Stimulated activated CD8-positive, alpha-beta memory T cell treated with anti-CD3 and anti-CD28 coated beads, Interleukin-7, amount 100 ng/mL, for 1 hour (primary cell): ENCODE results near the gene GALNT9.
"Not testable (repeated sequence)": the region's sequence is repeated elsewhere in the genome, so short reads cannot be mapped to it uniquely, and the experiment has no call there.

ENCODE experiments used
- DNase-seq, 2 donors: peaks; one replicate each; pipeline ENCODE4 v3.0.0-alpha.2; 2020; ENCODE audit warnings: low read depth in 2 of 2

Gene GALNT9

DNA sequence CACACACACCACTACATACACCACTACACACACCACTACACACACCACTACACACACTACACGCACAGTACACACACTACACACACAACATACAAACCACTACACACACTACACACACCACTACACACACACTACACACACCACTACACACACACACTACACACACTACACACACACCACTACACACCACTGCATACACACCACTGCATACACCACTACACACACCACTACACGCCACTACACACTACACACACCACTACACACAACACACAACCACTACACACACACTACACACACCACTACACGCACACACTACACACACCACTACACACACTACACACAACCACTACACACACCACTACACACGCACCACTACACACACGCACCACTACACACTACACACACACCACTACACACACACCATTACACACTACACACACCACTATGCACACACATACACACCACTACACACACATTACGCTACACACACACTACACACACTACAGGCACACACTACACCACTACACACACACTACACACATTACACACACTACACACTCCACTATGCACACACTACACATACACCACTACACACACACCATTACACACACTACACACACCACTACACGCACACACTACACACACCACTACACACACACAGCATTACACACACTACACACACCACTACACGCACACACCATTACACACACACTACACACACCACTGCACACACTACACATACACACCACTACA, 172.6 kb downstream of the GALNT9 start:
- no peak for DNase-seq

- DNase-seq: no peak
Measured at GRCh38 chr12:132155771-132156572, 173.4 kb downstream of the GALNT9 start.

DNA sequence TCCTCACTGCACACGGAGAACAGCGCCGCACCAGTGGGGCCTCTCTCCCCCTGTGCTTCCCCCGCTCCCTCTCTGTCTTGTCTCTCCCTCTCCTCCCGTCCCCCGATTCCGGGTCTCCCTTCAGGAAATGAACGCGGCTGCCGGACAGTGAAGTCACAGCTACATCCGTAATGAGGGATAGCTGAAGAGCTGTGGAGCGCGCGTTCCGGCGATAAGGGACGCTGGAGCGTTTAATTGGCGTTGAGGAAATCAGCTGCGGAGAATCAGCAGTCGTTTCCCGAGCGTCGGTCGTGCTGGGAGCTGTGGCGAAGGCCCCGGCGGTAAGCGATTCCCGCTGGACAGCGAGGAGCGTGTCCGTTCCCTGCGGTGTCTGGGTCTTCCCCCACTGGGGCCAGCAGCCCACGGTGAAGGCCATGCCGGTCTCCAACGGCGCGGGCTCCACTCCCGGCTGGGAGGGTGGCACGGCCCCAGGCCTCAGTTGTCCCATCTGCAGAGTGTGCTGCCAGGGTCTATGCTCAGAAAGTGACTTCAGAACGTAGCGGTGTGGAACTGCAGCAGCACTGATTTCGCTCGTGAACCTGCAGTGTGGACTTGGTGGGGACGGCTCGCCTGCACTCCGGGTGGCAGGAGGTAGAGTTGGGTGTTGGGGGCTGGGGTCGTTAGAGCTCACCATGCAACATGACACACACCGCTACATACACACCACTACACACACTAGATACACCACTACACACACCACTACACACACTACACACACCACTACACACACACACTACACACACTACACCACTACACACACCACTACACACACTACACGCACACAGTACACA, 174.2 kb downstream of the GALNT9 start:
- no peak for DNase-seq

- no peak for DNase-seq
Measured at GRCh38 chr12:132154341-132154761, 175.0 kb downstream of the GALNT9 start.

GRCh38 chr12:132153501-132154340, 175.7 kb downstream of the GALNT9 start:
- peak; percentile 29 to 42 for DNase-seq

- DNase-seq: no peak
Measured at GRCh38 chr12:132152953-132153352, 176.4 kb downstream of the GALNT9 start.

DNA sequence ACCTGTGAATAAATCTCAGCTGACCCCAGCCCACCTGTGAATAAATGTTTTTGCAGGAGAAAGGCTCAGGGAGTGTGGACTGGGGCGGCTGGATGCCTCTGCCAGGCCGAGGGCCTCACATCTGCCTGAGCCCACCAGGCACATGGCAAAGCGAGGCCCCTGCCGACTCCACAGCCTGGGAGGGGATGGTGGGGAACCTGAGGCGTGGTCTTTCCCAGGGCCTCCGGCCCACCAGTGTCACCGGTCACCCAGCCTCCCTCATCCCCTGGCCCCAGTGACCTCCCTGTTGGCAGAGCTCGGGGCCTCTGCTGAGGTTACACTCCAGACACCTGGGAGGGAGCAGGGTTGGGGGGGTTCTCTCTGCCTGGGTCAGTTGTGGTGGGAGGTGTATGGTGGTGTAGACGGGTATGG, 177.0 kb downstream of the GALNT9 start:
- DNase-seq: no peak

DNA sequence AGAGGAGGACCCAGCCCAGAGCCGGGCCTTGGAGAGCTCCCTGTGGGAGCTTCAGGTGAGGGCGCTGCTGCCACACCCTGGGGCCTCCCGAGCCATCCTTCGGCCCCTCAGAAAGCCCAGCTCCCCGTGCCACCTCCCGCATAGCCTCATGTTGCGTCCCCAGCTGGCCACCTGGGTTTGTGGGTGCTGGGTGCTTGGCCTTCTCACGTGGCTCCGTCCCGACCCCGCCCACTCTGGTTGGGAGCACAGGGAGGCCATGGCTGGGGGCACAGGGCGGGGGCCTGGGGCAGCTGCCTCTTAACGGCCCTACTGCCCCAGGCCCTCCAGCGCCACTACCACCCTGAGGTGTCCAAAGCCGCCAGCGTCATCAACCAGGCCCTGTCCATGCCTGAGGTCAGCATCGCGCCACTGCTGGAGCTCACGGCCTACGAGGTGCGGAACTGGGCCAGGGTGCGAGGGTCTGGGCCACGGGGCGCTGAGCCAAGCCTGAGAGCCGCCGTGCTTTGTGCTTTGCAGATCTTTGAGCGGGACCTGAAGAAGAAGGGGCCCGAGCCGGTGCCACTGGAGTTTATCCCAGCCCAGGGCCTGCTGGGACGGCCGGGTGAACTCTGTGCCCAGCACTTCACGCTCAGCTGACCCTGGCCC, 177.5 kb downstream of the GALNT9 start:
- no peak for DNase-seq

DNA sequence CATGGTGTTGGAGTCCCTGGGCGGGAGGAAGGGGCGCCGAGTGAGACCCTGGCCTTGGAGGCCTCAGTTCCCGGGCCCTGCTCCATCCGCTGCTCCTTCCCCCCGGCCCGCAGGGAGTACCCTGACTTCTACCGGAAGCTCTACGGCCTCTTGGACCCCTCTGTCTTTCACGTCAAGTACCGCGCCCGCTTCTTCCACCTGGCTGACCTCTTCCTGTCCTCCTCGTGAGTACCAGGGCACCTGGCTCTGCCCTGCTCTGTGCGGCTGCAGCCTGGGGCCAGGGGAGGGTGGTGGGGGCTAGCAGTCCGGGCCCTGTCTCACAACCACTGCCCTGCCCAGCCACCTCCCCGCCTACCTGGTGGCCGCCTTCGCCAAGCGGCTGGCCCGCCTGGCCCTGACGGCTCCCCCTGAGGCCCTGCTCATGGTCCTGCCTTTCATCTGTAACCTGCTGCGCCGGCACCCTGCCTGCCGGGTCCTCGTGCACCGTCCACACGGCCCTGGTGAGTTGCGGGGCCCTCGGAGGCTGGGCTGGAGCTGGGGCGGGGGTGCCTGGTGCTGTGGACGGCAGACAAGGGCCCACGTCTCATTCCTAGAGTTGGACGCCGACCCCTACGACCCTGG, 178.1 kb downstream of the GALNT9 start:
- DNase-seq: no peak

DNA sequence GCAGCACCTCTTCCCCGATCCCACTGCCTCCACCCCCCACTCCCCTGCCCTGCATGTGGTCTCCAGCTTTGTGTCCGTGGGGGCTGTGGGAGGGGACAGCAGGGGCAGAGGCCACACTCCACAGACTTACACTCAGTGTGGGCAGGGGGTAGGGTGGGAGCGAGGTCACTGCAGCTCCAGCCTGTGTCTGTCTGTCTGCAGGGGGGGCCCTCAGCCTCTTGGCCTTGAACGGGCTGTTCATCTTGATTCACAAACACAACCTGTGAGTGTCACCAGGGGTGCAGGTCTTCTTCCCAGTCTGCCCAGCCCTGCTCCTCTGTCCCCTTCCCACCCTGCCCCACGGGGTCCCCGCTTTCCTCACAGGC, 178.6 kb downstream of the GALNT9 start:
- DNase-seq: no peak

DNA sequence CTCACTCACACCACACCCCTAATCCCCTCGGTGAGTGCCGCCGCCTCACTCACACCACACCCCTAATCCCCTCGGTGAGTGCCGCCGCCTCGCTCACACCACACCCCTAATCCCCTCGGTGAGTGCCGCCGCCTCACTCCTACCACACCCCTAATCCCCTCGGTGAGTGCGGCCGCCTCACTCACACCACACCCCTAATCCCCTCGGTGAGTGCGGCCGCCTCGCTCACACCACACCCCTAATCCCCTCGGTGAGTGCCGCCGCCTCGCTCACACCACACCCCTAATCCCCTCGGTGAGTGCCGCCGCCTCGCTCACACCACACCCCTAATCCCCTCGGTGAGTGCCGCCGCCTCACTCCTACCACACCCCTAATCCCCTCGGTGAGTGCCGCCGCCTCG, 179.9 kb downstream of the GALNT9 start:
- not testable (repeated sequence) for DNase-seq

DNA sequence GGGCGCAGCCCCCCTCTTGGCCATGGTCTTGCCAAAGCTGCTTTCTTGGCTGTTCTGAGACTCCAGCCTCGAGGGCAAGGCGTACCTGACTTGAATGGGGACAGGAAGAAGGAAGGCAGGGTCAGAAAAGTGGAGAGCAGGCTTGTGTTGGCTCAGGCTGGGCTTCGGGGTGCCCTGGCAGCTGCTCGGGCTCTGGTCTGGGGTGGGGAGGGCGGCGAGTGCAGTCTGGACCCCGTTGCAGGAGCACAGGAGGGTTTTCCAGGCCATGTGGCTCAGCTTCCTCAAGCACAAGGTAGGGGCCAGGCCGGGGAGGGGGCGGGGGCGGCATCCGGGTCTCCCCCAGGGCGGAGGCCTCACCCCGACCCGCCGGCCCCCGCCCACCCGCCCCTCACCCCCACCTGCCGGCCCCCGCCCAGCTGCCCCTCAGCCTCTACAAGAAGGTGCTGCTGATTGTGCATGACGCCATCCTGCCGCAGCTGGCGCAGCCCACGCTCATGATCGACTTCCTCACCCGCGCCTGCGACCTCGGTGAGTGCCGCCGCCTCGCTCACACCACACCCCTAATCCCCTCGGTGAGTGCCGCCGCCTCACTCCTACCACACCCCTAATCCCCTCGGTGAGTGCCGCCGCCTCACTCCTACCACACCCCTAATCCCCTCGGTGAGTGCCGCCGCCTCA, 180.9 kb downstream of the GALNT9 start:
- no peak for DNase-seq

DNA sequence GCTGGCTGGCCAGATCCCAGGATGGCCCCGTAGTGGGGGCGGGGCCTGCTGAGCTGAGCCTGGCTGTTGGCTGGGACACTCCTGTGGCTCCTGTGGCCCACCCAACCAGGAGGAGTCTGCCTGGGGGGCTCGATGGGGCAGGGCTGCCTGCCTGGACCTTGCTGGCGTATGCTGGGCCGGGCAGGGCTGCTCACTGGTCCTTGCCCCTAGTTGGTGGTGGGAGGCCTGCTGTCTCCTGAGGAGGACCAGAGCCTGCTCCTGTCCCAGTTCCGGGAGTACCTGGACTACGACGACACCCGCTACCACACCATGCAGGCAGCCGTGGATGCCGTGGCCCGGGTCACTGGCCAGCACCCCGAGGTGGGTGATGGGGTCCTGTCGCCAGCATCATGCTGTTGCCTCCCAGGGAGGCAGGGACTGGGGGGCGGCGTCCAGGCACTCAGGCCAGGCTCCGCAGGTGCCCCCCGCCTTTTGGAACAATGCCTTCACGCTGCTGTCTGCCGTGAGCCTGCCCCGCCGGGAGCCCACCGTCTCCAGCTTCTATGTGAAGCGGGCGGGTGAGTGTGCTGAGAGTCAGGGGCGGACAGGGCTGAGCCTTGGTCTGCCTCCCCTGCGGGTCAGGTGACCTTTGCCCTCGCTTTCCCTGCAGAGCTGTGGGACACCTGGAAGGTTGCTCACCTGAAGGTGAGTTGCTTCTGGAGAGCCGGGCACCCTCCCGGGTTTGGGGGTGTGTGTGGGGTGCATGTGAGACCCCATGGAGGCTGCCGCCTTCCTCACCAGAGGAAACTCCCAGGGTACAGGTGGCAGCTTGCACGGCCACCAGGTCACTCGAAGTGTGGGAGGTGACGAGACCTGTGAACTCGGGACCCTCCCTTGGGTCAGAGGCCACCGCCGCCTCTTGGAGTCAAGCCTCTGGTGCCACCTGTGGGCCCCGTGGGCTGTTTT, 181.7 kb downstream of the GALNT9 start:
- DNase-seq: no peak

GRCh38 chr12:132146772-132147422, 182.5 kb downstream of the GALNT9 start:
- no peak for DNase-seq
